Measurements from ENCODE around the gene SPATC1L.
"Not testable (repeated sequence)": the region's sequence is repeated elsewhere in the genome, so short reads cannot be mapped to it uniquely, and the experiment has no call there.

The SPATC1L gene

GRCh38 chr21:46183910-46184624 lies at the start of gene SPATC1L:
Gene SPATC1L, minus strand, starts transcription at chr21:46184459. Its CDS starts 1,643 bp downstream, at chr21:46182816.
- in situ Hi-C loops (cut with MboI; ENCODE audit: low sequenced_read_pairs), result no loop called here

GRCh38 chr21:46229923-46230260 lies 45.6 kb upstream of the SPATC1L start:
- in situ Hi-C loops (cut with MboI; ENCODE audit: low sequenced_read_pairs), result no loop called here

DNA sequence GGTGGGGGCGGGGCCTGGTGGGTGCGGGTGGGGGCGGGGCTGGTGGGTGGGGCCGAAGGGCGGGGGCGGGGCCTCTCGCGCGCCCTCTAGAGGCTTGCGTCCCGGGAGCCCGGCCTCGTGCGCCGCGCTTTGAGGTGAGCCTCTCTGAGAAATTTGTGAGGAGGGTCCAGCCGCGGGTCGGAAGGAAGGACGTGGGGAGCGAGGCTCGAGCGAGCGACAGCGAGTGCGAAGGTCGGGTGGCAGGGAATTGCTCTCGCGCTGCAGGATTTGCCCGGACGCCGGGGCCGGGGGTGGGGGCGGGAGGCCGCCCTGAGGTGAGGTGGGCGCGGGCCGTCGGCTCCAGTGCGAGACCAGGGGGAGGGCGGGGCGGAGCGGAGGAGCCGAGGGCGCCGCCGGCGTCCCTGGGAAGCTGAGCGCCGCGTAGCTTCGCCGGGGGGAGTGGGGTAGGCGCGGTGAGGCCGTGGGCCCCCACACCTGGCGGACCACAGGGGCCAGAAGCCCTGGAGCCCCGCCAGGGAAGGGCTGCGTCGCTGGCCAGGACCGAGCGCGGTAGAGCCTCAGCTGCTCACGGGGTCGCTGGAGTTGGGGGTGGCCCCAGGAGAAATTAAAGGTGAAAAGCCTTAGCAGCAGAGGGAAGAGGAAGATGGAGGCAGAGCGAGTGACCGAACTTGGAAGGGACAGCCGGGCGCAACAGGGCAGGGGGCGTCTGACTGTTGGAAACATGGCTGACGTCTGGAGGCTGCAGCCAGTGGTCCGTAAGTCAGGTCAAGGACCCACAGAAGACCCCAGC lies 45.1 kb upstream of the SPATC1L start:
- in situ Hi-C loops (cut with MboI; ENCODE audit: low sequenced_read_pairs), result no loop called here

DNA sequence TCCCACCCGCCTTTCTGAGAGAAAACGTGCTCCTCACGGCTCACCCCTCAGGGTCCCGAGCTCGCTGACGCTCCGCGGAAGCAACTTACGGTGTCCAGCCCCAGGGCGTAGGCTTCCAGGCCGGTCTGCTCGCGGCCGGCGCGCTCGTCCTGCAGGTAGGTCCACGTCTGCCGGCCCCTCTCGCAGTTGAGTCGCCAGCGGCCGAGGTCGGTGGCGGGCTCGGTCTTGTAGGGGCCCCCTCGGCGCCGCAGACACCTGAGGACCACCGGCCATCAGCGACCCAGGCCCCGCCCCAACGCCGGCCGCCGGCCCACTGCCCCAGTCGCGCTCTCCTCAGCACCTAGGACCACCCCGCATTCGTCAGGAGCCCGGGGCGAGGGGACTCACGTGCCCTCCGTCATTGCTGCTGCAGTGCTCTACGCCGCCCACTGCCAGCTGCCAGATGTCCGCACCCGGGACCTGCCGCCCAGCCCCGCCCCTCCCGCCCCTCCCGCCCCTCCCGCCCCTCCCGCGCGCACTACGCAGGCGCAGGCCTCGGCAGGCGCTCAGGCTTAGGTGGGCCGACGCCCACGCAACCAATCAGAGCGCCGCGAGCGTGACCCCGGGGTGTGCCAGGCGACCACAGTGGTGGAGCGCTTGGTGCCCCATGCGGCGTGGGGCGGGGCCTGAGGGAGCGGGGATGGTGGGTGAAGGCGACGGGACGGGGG lies 44.2 kb upstream of the SPATC1L start, which contains the start of gene LSS:
Gene LSS (minus strand): TSS at position 430 of the 707 bp plus-strand sequence. CDS start 29 bp downstream, at position 401.
- in situ Hi-C loops (cut with MboI; ENCODE audit: low sequenced_read_pairs), result no loop called here

- in situ Hi-C loops (cut with MboI; ENCODE audit: low sequenced_read_pairs), result no loop called here
These were observed 43.6 kb upstream of the SPATC1L start for GRCh38 chr21:46227811-46228344.

DNA sequence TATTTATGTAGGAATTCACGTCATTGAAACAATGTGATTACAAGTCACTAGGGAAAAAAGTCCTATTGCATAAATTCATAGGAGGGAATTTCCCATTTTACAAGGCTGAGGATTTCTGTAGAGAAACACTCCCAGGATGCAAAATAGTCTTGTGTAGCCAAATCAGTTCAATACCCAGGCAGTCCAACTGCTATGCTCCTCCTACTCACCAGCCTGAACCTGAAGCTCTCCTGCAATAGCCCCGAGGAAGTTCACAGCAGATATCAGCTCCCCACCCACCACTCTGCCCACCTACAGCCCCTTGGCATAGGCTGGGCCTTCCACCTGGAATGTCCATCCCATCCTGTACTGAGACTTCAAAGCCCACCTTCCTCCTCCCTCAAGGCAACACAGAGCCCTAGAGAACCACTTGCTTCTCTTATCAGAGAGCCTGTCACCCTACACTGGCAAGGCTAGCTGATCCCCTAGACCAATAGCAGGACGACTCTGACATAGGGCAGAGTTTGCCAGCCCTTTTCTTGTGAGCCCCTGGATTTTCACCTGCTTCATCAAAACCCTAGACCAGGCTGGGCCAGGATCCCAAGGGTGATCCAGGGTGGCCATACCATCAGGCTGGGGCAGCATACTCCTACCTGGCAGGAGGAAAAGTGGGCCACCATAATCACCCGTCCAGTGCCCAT lies 42.8 kb upstream of the SPATC1L start:
- in situ Hi-C loops (cut with MboI; ENCODE audit: low sequenced_read_pairs), result no loop called here

GRCh38 chr21:46226146-46226545 lies 41.9 kb upstream of the SPATC1L start:
- in situ Hi-C loops (cut with MboI; ENCODE audit: low sequenced_read_pairs), result no loop called here

- in situ Hi-C loops (cut with MboI; ENCODE audit: low sequenced_read_pairs), result not testable (repeated sequence)
These were observed 39.4 kb upstream of the SPATC1L start for GRCh38 chr21:46223661-46224060.

GRCh38 chr21:46223217-46223616 lies 39.0 kb upstream of the SPATC1L start:
- in situ Hi-C loops (cut with MboI; ENCODE audit: low sequenced_read_pairs), result no loop called here

DNA sequence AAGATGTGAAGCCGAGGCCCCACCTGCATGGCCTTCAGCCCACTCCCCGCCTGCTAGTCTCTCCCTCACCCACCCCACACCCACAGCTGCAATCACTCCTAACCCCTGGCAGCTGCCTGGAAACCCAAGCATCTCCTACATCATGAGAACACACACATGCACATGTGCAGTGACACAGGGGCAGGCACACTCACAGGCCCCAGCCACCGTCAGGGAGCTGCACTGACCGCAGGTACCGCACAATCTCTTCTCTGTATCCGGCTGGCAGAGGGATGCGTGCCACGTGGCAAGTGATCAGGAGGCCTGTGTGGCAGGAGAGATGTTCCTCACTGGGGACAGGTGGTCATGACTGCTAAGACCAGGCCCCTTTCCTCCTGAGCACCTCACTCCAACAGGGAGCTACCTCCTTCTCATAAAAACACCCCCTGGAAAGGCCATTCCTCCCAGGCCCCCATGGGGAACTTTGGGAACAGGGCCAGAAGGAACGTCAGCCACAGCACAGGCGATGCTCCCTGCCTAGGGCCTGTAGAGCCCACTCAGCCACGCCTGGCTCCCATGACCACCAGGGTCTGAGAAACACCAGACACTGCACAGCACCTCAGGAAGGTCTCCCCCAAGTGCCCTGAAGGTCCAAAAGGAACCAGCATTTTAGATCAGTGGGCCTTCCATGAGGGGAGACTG lies 38.3 kb upstream of the SPATC1L start:
- in situ Hi-C loops (cut with MboI; ENCODE audit: low sequenced_read_pairs), result no loop called here

- in situ Hi-C loops (cut with MboI; ENCODE audit: low sequenced_read_pairs), result no loop called here
These were observed 37.6 kb upstream of the SPATC1L start for GRCh38 chr21:46221664-46222435.

DNA sequence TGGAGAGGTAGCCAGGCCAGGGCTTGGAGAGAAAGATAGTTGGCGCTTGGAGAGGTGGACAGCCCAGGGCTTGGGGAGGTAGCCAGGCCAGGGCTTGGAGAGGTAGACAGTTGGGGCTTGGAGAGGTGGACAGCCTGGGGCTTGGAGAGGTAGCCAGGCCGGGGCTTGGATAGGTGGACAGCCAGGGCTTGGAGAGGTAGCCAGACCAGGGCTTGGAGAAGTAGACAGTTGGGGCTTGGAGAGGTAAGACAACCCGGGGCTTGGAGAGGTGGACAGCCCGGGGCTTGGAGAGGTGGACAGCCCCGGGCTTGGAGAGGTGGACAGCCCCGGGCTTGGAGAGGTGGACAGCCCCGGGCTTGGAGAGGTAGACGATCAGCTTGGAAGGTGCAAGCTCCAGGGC lies 36.6 kb upstream of the SPATC1L start:
- in situ Hi-C loops (cut with MboI; ENCODE audit: low sequenced_read_pairs), result no loop called here

GRCh38 chr21:46220275-46220810 lies 36.1 kb upstream of the SPATC1L start:
- in situ Hi-C loops (cut with MboI; ENCODE audit: low sequenced_read_pairs), result no loop called here

GRCh38 chr21:46219591-46220239 lies 35.5 kb upstream of the SPATC1L start:
- in situ Hi-C loops (cut with MboI; ENCODE audit: low sequenced_read_pairs), result no loop called here

DNA sequence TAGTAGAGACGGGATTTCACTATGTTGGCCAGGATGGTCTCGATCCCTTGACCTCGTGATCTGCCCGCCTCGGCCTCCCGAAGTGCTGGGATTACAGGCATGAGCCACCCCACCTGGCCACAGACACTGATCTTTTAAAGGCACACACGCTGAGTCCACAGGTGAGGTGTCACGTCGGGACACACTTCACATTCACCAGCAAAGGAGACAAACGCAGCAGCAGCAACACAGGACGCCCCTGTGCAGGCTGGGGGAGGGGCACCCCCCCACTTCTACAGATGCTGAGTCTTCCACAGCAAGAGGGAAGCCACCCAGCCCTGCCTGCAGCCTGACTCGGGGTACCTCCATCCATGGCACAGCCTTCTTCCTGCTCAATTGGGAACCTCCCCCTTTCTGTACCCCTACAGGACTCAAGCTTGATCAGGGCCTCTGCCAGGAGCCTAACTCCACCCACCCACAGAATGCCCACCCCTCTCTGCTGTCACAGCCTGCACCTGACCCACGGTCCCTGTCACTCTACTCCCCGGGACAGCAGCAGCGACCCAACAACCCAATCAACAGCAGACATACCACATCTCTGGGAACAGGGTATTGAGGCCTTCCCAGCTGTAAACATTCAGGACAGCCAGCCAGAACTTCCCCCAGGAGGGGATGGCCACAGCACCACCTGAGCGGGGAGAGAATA lies 34.8 kb upstream of the SPATC1L start:
- in situ Hi-C loops (cut with MboI; ENCODE audit: low sequenced_read_pairs), result no loop called here

DNA sequence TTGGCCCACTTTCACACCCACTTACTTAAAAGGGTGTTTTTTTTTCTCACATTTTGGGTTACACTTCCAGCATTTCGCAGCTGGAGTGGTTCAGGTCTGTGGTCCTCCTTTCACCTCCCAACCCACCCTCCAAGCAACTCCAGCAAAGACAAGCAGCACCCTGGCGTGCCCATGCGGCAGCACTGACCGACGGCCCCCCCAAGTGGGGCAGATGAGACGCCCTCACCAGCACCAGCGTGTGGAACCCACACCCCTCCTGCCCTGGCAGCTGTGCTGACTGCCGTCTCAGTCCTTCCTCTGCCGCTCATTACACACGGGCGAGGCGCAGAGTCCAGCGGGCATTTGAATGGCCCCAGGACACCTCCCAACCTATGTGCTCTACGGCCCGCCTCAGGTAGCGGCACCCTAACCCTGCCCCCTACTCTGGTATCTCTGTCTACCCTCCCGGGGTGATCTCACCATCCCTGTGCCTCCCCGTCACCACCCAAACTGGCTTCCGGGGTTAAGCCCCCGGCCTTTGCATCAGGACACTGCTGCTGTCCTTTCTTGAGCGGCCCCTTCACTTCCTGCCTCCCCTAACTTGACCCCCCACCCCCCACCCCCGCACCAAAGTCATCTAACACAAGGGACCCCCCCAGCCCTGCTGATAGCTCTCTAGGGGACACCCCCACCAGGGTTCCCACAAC lies 33.4 kb upstream of the SPATC1L start:
- in situ Hi-C loops (cut with MboI; ENCODE audit: low sequenced_read_pairs), result no loop called here

DNA sequence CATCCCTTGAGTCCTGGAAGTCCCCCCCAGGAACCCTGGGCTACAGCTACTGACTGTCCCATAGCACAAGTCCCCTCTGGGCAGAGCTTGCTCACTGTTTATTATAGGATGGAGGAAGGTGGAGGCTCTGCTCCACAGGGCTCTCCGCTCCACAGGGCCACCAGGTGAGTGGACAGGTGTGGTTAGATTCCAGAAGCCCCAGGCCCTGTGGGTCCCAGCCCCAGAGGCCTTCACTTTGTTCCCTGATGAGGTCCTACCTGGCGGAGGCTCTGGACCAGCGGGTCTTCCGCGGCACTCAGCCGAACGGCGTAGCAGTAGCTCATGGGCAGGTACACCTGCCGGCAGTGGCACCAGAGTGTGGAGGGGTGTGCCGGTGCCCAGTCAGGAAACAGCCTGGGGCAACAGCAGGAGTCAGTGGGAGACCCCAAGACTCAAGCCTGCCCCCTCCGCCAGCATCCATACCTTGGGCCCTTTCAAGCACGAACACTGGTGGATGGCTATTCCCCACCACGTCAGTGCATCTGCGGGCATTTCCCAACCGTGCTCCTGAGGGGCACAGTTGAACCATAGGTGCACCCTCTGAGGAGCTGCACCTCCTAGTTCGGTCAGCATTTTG lies 32.0 kb upstream of the SPATC1L start:
- in situ Hi-C loops (cut with MboI; ENCODE audit: low sequenced_read_pairs), result no loop called here

All from HL-60/S4 (cell line).